ENCODE data around the gene COPG2. TPM values are rescaled to one million over a fixed set of nuclear protein-coding genes. Genes with fewer than 3 reads are reported as not detected.
"Not testable (repeated sequence)": the region's sequence is repeated elsewhere in the genome, so short reads cannot be mapped to it uniquely, and the experiment has no call there.

The COPG2 gene
- polyA plus RNA-seq, 3 donors: 61.0 to 69.7 (median 63.3) TPM

DNA sequence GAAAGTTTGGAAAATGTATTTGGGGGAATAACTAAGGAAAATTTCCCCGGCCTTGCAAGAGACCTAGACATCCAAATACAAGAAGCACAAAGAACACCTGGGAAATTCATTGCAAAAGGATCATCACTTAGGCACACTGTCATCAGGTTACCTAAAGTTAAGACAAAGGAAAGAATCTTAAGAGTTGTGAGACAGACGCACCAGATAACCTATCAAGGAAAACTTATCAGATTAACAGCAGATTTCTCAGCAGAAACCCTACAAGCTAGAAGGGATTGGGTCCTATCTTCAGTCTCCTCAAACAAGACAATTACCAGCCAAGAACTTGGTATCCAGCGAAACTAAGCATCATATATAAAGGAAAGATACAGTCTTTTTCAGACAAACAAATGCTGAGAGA, 93.4 kb downstream of the COPG2 start:
- DNase-seq: not testable (repeated sequence)

DNA sequence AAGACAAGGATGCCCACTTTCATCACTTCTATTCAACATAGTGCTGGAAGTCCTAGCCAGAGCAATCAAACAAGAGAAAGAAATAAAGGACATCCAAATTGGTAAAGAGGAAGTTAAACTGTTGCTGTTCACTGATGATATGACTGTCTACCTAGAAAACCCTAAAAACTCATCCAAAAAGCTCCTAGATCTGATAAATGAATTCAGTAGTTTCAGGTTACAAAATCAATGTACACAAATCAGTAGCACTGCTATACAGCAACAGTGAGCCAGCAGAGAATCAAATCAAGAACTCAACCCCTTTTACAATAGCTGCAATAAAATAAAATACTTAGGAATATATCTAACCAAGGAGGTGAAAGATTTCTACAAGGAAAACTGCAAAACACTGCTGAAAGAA, 98.4 kb downstream of the COPG2 start:
- not testable (repeated sequence) for DNase-seq

DNA sequence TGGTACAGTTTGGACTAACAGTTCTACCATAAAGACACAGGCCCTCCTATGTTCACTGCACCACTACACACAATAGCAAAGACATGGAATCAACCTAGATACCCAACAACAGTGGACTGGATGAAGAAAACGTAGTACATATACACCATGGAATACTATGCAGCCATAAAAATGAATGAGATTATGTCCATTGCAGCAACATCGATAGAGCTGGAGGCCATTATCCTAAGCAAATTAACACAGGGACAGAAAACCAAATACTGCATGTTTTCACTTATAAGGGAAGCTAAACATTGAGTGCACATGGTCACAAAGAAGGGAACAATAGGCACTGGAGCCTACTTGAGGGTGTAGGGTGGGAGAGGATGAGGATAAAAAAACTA, 101.7 kb downstream of the COPG2 start:
- DNase-seq: no peak

DNA sequence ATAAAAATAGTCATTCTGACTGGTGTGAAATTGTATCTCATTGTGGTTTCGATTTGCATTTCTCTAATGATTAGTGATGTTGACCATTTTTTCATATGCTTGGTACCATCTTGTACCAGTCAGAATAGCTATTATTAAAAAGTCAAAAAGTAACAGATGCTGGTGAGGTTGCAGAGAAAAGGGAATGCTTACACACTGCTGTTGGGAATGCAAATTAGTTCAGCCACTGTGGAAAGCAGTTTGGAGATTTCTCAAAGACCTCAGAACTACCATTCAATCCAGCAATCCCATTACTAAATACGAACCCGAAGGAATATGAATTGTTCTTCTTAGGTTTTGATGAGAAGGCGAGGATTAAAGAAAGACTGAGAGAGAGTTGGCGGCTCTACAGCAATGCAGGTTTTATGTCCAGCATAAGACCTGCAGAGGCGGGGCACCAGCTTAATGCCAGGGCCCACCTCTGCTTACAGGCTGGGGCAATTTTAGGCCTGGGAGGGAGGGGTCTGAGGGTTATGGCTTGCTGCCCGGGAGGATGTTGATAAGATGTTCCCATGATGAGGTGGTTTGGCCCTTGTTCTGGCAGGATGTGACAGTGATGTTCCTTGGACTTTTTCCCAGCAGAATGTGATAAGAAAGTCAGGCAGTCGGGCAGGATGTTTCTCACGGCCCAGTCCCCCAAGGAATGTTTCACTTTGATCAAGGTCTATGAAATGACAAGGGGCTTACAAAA, 102.2 kb downstream of the COPG2 start:
- DNase-seq: no peak

DNA sequence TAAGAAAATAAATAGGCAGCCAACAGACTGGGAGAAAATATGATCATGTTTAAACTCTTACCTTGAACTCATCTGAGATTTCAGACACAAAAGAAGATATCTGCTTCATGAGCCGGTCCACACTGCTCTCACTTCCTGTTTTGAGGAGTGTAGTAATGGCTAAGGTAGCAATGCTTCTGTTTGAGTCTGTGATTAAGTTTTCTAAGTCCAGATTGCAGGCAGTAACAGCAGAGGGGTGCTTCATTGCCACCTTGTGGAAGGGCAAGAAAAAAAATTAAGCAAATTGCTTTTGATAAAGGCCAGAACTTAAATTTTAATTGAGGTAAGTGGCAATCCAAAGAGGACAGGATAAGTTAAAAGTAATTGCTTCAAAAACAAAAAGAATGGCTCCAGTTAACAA, 107.6 kb downstream of the COPG2 start:
- no peak for DNase-seq

DNA sequence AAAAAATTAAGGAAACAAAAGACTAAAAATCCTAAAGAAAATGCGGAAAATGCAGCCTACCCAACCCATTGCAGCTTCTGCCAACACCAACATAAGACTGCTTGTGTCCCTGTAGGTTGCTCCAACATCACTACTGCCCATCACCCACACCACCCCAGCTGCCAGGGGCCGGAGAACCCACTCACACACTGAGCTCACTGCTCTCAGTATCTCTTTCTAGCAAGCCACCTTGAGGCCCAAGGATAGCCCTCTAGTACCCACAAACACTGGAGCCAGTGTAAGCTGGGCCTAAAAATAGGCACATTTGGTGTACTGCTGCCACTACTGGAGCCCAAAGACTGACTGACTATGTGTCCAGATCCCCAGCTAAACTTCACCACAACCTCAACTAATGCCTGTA, 109.4 kb downstream of the COPG2 start:
- DNase-seq: no peak

DNA sequence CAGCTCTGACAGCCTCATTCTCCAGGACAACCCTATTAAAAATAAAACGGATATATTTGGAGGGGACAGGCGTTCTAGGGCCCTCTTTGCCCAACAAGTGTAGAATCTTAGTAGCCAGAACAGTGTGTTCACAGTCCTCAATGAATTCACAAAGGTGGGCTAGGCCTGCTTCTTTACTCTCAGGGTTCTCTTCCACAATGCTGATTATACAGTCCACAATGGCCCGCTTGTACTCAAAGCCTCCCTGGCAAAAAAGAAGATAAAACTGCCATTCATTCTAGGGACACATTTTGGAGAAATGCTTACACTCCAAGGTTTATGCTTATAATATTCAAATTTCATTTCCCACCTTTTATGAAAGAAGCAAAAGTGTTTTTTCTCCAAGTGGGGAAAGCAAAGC, 114.1 kb downstream of the COPG2 start:
- no peak for DNase-seq

DNA sequence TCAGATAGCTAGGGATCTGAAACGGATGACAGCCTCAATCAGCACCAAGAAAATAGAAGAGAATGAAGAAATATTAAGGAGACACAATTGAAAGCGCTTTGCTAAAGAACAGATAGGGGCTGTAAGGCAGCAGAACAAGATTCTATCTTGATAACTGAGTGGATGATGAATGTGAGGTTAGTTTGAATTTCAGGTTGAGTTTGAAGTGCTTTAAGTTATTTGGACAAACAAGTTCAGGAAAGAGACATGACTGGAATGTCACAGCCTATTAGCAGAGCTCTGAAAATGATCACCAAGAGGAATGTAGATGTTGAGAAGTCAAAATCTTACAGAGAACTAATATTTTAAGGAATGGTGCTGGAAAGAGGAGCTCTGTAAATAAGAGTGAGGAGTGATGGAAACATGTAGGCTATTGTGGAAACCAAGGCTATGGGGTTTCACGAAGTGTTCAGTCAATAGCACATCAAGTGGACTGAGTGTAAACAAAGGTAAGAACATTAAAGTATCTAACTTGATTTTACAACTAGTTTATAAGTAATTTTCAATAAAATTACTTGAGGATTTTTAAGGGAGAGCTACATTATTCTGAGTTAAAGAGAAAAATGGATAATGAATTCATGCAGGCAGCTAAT, 115.0 kb downstream of the COPG2 start:
- DNase-seq: no peak

DNA sequence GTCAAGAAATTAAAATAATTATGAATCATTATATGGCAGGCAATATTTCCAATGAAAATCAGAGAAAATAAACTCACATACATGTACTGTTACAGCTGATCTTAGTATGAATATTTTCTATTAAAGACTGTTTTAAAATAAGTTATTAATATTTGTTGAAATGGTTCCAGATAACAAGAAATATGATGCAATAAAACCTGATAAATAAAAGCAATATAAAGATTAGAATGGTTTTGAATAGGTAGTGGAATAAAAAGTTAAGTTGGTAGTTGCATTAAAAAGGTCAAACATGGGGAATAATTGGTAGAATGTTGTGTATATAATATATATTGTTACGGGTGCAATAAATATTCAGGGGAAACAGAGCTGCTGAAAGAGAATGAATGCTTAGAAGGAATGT, 124.2 kb downstream of the COPG2 start:
- DNase-seq: no peak

DNA sequence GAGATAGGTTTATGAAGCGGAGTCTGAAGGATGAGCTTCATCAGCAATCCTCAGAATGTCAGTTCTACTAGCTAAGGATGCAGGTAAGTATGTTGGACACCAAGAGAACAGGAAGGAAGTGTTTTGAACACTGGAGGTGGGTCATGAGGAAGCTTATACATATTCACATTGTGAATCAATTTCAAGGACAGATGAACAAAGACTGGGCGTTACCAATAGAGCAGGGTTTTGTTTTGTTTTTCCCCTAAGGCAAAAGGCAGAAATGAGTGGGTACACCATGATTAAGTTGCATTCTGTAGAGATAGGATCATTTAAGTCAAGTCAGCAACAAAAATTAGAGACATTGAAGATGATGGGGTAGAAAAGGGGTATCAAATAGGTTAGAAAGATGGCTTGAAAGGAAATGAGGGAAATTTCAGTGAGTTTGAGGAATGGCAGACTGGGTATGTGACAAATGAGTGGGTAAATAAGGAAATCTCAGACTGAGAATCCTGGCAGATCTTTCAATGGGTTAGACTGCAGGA, 125.0 kb downstream of the COPG2 start:
- no peak for DNase-seq

DNA sequence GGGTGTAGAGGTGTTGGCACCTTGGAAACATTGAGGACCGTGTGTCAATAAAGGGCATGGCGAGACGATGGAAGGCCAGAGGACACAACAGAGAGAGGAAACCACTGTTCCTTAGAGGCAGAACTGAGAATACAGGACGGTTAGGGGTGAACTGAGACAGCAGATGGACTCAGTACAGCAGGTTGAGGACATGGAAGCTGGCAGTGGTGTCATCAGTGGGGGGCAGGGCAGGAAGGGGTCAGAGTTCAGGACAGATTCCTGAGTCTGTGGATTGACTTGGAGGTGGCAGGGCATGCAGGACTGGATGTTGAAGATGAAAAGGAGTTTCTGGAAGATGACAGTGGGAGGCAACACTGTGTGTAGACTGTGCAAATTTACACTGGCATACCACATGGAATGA, 126.3 kb downstream of the COPG2 start:
- DNase-seq: not testable (repeated sequence)

DNA sequence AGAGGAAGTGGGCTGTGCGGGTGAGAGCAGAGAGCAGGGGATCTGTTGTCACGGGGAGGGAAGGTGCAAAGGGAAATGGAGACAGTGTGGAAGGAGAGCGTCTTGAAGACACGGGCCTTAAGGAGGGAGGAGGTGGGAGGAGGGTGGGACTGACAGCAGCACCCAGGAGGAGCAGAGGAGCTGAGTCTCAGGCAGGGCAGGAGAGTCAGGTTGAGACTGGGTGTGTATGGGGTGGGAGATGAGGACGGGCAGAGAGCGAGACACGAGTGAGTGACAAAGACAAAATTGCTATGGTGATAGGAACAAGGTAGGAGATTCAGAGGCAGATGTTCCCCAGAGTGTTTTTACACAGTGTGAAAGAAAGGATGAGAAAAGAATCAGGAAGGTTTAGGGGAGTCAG, 127.3 kb downstream of the COPG2 start:
- DNase-seq: not testable (repeated sequence)

DNA sequence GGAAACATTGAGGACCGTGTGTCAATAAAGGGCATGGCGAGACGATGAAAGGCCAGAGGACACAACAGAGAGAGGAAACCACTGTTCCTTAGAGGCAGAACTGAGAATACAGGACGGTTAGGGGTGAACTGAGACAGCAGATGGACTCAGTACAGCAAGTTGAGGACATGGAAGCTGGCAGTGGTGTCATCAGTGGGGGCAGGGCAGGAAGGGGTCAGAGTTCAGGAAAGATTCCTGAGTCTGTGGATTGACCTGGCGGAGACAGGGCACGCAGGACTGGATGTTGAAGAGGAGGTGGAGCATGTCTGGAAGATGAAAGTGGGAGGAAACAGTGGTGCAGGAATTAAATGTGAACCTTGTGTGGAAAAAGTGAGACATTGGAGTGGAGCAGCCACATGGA, 130.7 kb downstream of the COPG2 start:
- DNase-seq: not testable (repeated sequence)

DNA sequence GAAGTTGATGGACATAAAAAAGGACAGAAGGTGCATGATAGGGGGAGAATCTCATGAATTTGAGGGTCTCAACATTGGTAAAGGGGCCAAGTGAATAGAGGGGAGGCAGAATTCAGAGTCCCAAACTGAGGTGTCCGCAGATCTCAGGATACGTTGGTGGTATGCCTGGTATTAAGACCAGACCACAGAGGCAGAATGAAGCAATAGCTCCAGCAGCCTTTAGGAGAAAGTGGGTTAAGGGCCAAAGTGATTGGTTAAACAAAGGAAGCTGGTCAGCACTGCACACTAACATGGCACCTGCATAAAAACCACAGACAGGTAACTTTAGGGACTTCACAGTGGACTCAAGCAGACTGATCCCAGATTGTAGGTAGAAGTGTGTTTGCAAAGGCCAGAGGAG, 139.1 kb downstream of the COPG2 start:
- DNase-seq: no peak

DNA sequence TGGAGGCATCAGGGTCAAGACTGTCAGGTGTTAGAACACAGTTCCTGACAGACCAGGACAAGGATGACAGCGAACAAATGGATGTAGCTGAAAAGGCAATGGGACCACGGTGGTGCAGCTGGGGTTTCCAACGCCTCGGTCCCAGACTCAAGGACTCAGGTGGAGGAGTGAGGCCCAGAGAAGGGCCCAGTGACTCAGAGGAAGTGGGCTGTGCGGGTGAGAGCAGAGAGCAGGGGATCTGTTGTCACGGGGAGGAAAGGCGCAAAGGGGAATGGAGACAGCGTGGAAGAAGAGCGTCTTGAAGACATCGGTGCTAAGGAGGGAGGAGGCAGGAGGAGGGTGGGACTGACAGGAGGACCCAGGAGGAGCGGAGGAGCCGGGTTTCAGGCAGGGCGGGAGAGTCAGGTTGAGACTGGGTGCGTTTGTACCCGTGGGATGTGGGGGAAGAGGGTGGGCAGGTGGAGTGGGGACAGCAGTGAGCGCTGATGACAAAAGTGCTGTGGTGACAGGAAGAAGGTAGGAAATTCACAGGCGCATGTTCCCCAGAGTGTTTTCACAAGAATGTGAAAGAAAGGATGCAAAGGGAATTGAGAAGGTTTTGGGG, 140.7 kb downstream of the COPG2 start:
- not testable (repeated sequence) for DNase-seq

DNA sequence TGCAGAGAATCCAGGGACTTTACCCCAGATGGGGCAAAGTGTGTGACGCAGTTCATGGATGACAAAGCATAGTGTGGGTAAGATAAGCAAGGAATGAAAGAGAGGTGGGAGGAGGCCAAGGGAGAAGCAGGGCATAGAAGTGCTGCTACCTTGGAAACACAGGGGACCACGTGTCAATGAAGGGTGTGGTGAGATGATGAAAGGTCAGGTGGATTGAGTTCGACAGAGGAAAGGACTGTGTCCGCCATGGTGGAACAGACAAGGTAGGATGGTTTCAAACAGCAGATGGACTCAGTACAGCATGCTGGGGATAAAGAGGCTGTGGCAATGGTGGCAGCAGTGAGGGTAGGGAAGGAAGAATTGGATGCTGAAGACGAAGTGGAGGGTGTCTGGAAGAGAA, 143.9 kb downstream of the COPG2 start:
- no peak for DNase-seq

DNA sequence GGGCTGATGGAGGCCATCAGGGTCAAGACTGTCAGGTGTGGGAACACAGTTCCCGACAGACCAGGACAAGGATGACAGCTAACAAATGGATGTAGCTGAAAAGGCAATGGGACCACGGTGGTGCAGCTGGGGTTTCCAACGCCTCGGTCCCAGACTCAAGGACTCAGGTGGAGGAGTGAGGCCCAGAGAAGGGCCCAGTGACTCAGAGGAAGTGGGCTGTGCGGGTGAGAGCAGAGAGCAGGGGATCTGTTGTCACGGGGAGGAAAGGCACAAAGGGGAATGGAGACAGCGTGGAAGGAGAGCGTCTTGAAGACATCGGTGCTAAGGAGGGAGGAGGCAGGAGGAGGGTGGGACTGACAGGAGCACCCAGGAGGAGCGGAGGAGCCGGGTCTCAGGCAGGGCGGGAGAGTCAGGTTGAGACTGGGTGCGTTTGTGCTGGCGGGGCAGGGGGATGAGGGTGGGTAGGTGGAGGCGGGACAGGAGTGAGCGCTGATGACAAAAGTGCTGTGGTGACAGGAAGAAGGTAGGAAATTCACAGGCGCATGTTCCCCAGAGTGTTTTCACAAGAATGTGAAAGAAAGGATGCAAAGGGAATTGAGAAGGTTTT, 144.9 kb downstream of the COPG2 start:
- not testable (repeated sequence) for DNase-seq

DNA sequence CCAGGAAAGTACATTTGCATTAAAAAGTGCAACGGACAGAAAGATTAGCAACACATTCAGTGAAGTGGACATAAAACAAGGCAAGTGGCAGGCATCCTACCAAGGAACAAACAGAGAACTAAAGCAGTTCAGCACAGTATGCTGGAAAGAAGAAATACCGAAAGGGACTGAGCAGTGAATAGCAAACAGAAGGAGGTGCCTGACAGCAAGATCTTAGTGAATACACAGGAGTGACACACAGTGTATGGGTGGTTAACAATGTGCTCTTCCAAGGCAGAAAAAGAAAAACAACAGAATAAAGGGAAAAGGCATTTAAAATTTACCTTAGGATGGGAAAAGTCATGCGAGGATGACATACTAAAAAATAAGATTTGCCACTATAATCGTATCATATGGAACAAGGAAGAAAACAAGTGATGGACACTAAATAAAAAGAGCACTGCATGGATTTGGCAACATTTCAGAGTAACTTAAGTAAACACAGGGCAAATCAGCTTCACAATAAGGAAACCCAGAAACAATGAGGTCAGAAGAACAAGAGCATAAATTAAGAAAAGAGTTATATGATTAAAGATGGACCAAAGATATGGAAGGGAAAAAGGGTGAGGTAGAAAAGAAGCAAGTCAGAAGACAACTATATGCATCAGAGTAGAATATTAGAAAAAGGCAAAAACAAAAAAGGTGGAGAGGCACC, 147.1 kb downstream of the COPG2 start:
- no peak for DNase-seq

DNA sequence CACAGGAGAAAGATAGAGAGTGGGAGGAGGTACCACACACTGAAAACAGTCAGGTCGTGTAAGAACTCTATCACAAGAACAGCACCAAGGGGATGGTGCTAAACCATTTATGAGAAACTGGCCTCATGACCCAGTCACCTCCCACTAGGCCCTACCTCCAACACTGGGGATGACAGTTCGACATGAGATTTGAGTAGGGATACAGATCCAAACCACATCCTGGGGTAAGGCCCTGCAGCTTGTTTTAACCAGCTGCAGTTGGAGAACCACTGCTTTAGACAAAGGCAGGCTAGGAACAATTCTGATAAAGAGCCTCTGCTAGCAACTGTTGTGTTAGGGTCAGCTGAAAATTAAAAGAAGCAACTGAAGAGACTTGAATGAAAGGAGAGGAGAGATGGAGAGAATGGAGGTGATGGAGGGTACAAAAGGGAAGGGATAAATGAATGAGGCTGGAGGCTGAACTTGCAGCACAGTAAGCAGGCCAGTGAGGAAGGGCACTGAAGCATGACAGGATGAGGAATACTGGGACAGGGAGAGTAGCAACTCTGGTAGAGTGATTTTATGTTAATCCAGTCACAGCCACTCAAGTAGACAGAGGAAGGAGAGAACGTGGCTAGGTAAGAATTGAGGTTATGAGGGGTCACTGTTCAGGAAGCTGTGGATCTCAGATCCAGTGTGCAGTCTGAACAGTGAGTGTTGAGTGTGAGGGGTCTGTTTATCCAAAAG, 153.1 kb downstream of the COPG2 start:
- DNase-seq: no peak

DNA sequence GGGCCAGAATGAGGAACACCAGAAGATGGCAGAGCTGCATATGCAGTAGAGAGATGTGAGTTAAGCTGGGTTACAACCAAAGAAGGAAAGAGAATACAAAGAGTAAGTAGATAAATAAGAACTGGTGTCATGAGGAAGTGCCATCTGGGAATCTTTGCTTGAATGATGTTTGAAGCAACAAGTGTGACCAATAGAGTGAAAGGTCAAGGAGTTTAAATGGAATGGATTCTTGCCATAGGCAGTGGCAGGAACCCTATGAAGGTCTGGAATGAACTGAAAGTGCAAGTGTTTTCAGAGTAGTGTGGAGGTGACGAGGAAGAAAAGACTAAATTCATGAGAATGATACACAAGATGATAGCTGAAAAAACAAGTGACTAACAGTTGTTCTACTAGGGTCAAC, 155.1 kb downstream of the COPG2 start:
- DNase-seq: no peak

DNA sequence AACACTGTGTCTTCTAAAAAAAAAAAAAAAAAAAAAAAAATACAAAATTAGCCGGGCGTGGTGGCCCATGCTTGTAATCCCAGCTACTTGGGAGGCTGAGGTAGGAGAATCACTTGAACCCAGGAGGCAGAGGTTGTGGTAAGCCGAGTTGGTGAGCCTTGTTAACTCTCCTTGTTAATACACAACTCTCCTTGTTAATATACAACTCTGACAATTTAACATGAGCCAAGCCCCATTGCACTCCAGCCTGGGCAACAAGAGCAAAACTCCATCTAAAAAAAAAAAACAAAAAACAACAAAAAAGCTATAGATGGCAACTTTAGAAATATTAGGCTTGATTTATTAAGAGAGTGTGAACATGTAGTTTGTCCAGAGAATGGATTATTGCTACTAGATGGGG, 156.5 kb downstream of the COPG2 start:
- not testable (repeated sequence) for DNase-seq

Measured in renal pelvis (tissue), 4 donors.